ENCODE data around the gene OR2C1. TPM values are rescaled to one million over a fixed set of nuclear protein-coding genes. Genes with fewer than 3 reads are reported as not detected.

The OR2C1 gene
- total RNA-seq, 1 donor from 2014 or later, result not detected

Other genes with a start within 250 kb of the OR2C1 start
- gene ZNF205, start 243.3 kb upstream of the OR2C1 start, total RNA-seq, result 0.21 and 0.47 TPM in 2 replicates
- 9.5 and 10.6 TPM in 2 replicates for gene ZNF213, start 220.9 kb upstream of the OR2C1 start, total RNA-seq
- gene OR1F1, start 167.7 kb upstream of the OR2C1 start, total RNA-seq, result not detected in 2 replicates
- 13.1 and 13.4 TPM in 2 replicates for gene ZNF200, start 120.7 kb upstream of the OR2C1 start, total RNA-seq
- not detected in 2 replicates for gene MEFV, start 99.3 kb upstream of the OR2C1 start, total RNA-seq
- gene ZNF263, start 72.4 kb upstream of the OR2C1 start, total RNA-seq, result 27.0 and 31.3 TPM in 2 replicates
- 2.3 and 3.2 TPM in 2 replicates for gene TIGD7, start 50.5 kb upstream of the OR2C1 start, total RNA-seq
- gene ZNF75A, start 50.4 kb upstream of the OR2C1 start, total RNA-seq, result 26.5 and 33.5 TPM in 2 replicates
- gene ZSCAN32, start 45.1 kb downstream of the OR2C1 start, total RNA-seq, result 16.8 and 17.9 TPM in 2 replicates
- gene ZNF174, start 45.3 kb downstream of the OR2C1 start, total RNA-seq, result 10.1 and 11.4 TPM in 2 replicates
- gene ZNF597, start 87.6 kb downstream of the OR2C1 start, total RNA-seq, result 1.9 and 2.1 TPM in 2 replicates
- gene NAA60, start 87.8 kb downstream of the OR2C1 start, total RNA-seq, result 31.4 and 34.7 TPM in 2 replicates
- not detected in 2 replicates for gene C16orf90, start 139.6 kb downstream of the OR2C1 start, total RNA-seq
- 19.6 and 22.5 TPM in 2 replicates for gene CLUAP1, start 145.1 kb downstream of the OR2C1 start, total RNA-seq
- 19.1 and 22.1 TPM in 2 replicates for gene NLRC3, start 221.5 kb downstream of the OR2C1 start, total RNA-seq

Data from activated CD4-positive, alpha-beta T cell treated with anti-CD3 and anti-CD28 coated beads, Interleukin-2, amount 10 ng/mL, durations not matched to agents 24 days and 14 days (primary cell).